ENCODE measurements around the gene SETMAR.

DNA sequence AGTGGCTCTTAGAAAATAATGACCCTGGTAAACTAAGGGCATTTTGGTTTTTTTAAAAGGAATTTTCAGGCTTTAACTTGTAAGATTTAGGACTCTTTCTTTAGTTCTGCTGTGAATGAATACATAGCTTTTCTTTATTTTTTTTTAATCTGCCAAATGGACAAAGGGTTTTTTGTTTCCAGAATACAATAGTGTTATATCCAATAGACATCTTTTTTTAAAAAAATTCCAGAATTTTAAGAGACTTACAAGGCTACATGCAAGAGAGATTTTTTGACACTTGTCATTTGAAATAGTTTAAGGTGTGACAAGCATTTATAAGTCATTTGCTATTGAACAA is 38.1 kb downstream of the SETMAR start:
- TF ChIP-seq, protein P1, sequence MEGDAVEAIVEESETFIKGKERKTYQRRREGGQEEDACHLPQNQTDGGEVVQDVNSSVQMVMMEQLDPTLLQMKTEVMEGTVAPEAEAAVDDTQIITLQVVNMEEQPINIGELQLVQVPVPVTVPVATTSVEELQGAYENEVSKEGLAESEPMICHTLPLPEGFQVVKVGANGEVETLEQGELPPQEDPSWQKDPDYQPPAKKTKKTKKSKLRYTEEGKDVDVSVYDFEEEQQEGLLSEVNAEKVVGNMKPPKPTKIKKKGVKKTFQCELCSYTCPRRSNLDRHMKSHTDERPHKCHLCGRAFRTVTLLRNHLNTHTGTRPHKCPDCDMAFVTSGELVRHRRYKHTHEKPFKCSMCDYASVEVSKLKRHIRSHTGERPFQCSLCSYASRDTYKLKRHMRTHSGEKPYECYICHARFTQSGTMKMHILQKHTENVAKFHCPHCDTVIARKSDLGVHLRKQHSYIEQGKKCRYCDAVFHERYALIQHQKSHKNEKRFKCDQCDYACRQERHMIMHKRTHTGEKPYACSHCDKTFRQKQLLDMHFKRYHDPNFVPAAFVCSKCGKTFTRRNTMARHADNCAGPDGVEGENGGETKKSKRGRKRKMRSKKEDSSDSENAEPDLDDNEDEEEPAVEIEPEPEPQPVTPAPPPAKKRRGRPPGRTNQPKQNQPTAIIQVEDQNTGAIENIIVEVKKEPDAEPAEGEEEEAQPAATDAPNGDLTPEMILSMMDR (IDR thresholded peaks at IDR 0.05), result no peak
- TF ChIP-seq EZH2 (IDR thresholded peaks at IDR 0.05; ENCODE audit: borderline replicate concordance, insufficient read depth, low read depth, low read length, poor library complexity, severe bottlenecking), result no peak
